GM23338 (cell line): ENCODE results near the gene DRC1. TPM values are rescaled to one million over a fixed set of nuclear protein-coding genes. Genes with fewer than 3 reads are reported as not detected.
A peak's percentile ranks its signal among the peaks of the same experiment; 100 is the strongest.

Experiments
- ATAC-seq: fragments of 200-7000 bp; cut with Tn5 transposase; 3 replicates; pipeline ENCODE4 v1.9.1; 2020
- DNase-seq: peaks from one replicate; pipeline ENCODE4 v3.0.0-alpha.2; 2015; ENCODE audit warnings: low spot score
- H2AFZ ChIP-seq: fragments of 200-600 bp; sonication (generic); 2 replicates; pipeline ENCODE4 v1.8.0; 2016; ENCODE audit warnings: antibody characterized with exemption, mild to moderate bottlenecking, moderate library complexity
- H3F3A ChIP-seq: fragments of 200-600 bp; sonication (generic); replicated peaks from 2 replicates; pipeline ENCODE4 v1.8.0; 2017; ENCODE audit warnings: antibody characterized with exemption, mixed run types, low read depth
- H3K27ac ChIP-seq: fragments of 200-600 bp; sonication (generic); 2 replicates; pipeline ENCODE4 v1.6.1; 2016; ENCODE audit warnings: low read depth
- H3K27me3 ChIP-seq: fragments of 200-600 bp; sonication (generic); 2 replicates; pipeline ENCODE4 v1.8.0; 2016; ENCODE audit warnings: mild to moderate bottlenecking, mixed run types, moderate library complexity; ENCODE audit not compliant: insufficient read depth
- H3K36me3 ChIP-seq: fragments of 200-600 bp; sonication (generic); 2 replicates; pipeline ENCODE4 v1.8.0; 2016; ENCODE audit warnings: mild to moderate bottlenecking; ENCODE audit not compliant: insufficient read depth
- H3K4me1 ChIP-seq: fragments of 200-600 bp; sonication (generic); 2 replicates; pipeline ENCODE4 v1.8.0; 2016; ENCODE audit warnings: mild to moderate bottlenecking, moderate library complexity; ENCODE audit not compliant: insufficient read depth
- H3K4me2 ChIP-seq: fragments of 200-600 bp; sonication (generic); 2 replicates; pipeline ENCODE4 v1.7.1; 2017; ENCODE audit warnings: mixed run types
- H3K4me3 ChIP-seq: fragments of 200-600 bp; sonication (generic); 2 replicates; pipeline ENCODE4 v1.6.1; 2016; ENCODE audit warnings: mixed run types
- H3K79me2 ChIP-seq: fragments of 200-600 bp; sonication (generic); replicated peaks from 2 replicates; pipeline ENCODE4 v1.8.0; 2017; ENCODE audit warnings: mild to moderate bottlenecking; ENCODE audit not compliant: insufficient read depth
- H3K9me2 ChIP-seq: fragments of 200-600 bp; sonication (generic); 2 replicates; pipeline ENCODE4 v1.8.0; 2017; ENCODE audit not compliant: insufficient read depth
- H4K20me1 ChIP-seq: fragments of 200-600 bp; sonication (generic); replicated peaks from 2 replicates; pipeline ENCODE4 v1.8.0; 2017; ENCODE audit warnings: mild to moderate bottlenecking; ENCODE audit not compliant: insufficient read depth
- H3K27ac Mint-ChIP-seq: 2 replicates; pipeline ENCODE4 v1.8.0; 2020; ENCODE audit warnings: inconsistent platforms, mild to moderate bottlenecking, moderate library complexity, mixed read lengths
- H3K27me3 Mint-ChIP-seq: 3 replicates; pipeline ENCODE4 v1.8.0; 2022; ENCODE audit warnings: low read depth, mild to moderate bottlenecking, moderate library complexity, mixed read lengths, inconsistent platforms; ENCODE audit not compliant: insufficient read depth, poor library complexity
- H3K36me3 Mint-ChIP-seq: 3 replicates; pipeline ENCODE4 v1.8.0; 2021; ENCODE audit warnings: low read depth, mild to moderate bottlenecking, inconsistent platforms, moderate library complexity, mixed read lengths
- H3K4me1 Mint-ChIP-seq: 3 replicates; pipeline ENCODE4 v1.8.0; 2020; ENCODE audit warnings: mild to moderate bottlenecking, inconsistent platforms, mixed read lengths
- H3K4me3 Mint-ChIP-seq: 3 replicates; pipeline ENCODE4 v1.8.0; 2021; ENCODE audit warnings: moderate library complexity, mild to moderate bottlenecking, inconsistent platforms, mixed read lengths
- H3K9me3 Mint-ChIP-seq: 3 replicates; pipeline ENCODE4 v1.8.0; 2020; ENCODE audit warnings: moderate library complexity, mild to moderate bottlenecking, inconsistent platforms, mixed read lengths
- CTCF ChIP-seq, 2 experiments: fragments of 200-600 bp in 1 of 2; sonication (generic) in 1 of 2; conservative IDR thresholded peaks; 2 replicates each; pipeline versions ENCODE4 v1.5.1 to v1.6.1; 2016 to 2017; ENCODE audit warnings: antibody characterized with exemption in 2 of 2, low read depth in 2 of 2, mild to moderate bottlenecking in 2 of 2, moderate library complexity in 1 of 2
- ETS1 ChIP-seq: IDR thresholded peaks from 2 replicates; pipeline ENCODE4 v1.6.1; 2016; ENCODE audit warnings: antibody characterized with exemption
- NANOG ChIP-seq: IDR thresholded peaks from 2 replicates; pipeline ENCODE4 v1.6.1; 2016; ENCODE audit warnings: antibody characterized with exemption, borderline replicate concordance
- ZNF331 ChIP-seq: fragments of 250-450 bp; sonication (Bioruptor Pico); IDR thresholded peaks from 2 replicates; pipeline ENCODE4 v1.5.0; 2020; ENCODE audit warnings: low read depth, mild to moderate bottlenecking, moderate library complexity
- ZNF462 ChIP-seq: fragments of 250-450 bp; sonication (Bioruptor Pico); IDR thresholded peaks from 2 replicates; pipeline ENCODE4 v1.5.0; 2020; ENCODE audit warnings: mild to moderate bottlenecking, moderate library complexity
- polyA plus RNA-seq: library from polyadenylated mRNA; unstranded; fragments of >200 nt; fragmentation: Nextera tagmentation; extraction: Ambion mirVana; gene quantifications from 2 replicates; pipeline ENCODE4 v1.2.1, GENCODE V29; 2016
- total RNA-seq: library from RNA; depleted of rRNA; stranded (reverse); fragments of >200 nt; shearing (Covaris generic); gene quantifications from 2 replicates; pipeline ENCODE4 v1.2.3, GENCODE V29; 2014

The DRC1 gene
- total and polyA plus RNA-seq, 2 experiments from 2014 or later, result 0.45 TPM; not detected in 1

- no peaks in the 10 kb centered on the region for H3K79me2 ChIP-seq
- H3F3A ChIP-seq, result no peaks in the 10 kb centered on the region
- H3K36me3 ChIP-seq, result no peaks in the 10 kb centered on the region
- no peak overlapping the region for H3K27ac ChIP-seq
- ATAC-seq (peak; percentile 5), DNase-seq (peak; percentile 36)
- no peak overlapping the region for H3K4me2 ChIP-seq
- no peaks in the 10 kb centered on the region for H4K20me1 ChIP-seq
- peak overlapping the region; percentile 47; the same call in 1 of the 2 replicates for H3K27ac Mint-ChIP-seq
- H3K4me3 ChIP-seq, result no peak overlapping the region
- TF ChIP-seq NANOG (no peak), CTCF (conservative IDR thresholded peaks at IDR 0.05; ENCODE audit: low read depth in 2 of 2) (peak; percentile 30 to 45)
- H3K4me3 Mint-ChIP-seq, result no peak overlapping the region
- H2AFZ ChIP-seq, result no peak overlapping the region
- H3K4me1 Mint-ChIP-seq, result peaks cover 19% of the 10 kb centered on the region
- no peaks in the 10 kb centered on the region for H3K27me3 ChIP-seq
- no peaks in the 10 kb centered on the region for H3K36me3 Mint-ChIP-seq
- H3K9me2 ChIP-seq, result no peaks in the 10 kb centered on the region
- H3K4me1 ChIP-seq, result no peaks in the 10 kb centered on the region
- peaks cover 16% of the 10 kb centered on the region for H3K27me3 Mint-ChIP-seq
- no peaks in the 10 kb centered on the region for H3K9me3 Mint-ChIP-seq
Observed at GRCh38 chr2:26459991-26460612, 58.4 kb downstream of the DRC1 start.

GRCh38 chr2:26460613-26461031 lies 58.9 kb downstream of the DRC1 start:
- no peak for DNase-seq
- Histone ChIP-seq H2AFZ (no peak overlapping the region), H3K36me3 (no peaks in the 10 kb centered on the region), H3K4me3 (no peak overlapping the region), H3K4me1 (no peaks in the 10 kb centered on the region), H3F3A (no peaks in the 10 kb centered on the region), H3K27ac (no peak overlapping the region), H3K79me2 (no peaks in the 10 kb centered on the region), H3K4me2 (no peak overlapping the region), H3K27me3 (no peaks in the 10 kb centered on the region), H3K9me2 (no peaks in the 10 kb centered on the region), H4K20me1 (no peaks in the 10 kb centered on the region)
- no peak overlapping the region for H3K4me3 Mint-ChIP-seq
- H3K27me3 Mint-ChIP-seq, result peaks cover 16% of the 10 kb centered on the region
- no peaks in the 10 kb centered on the region; the same call in 2 of the 3 replicates for H3K9me3 Mint-ChIP-seq
- H3K4me1 Mint-ChIP-seq, result peaks cover 19% of the 10 kb centered on the region
- H3K27ac Mint-ChIP-seq, result peak overlapping the region; percentile 47; the same call in 1 of the 2 replicates
- no peaks in the 10 kb centered on the region for H3K36me3 Mint-ChIP-seq
- no peak for ATAC-seq
- no peak for TF ChIP-seq CTCF (conservative IDR thresholded peaks at IDR 0.05; ENCODE audit: low read depth in 2 of 2)
- TF ChIP-seq ZNF462 (CRISPR knock-in tag), result no peak
- TF ChIP-seq ETS1, result no peak
- TF ChIP-seq ZNF331 (CRISPR knock-in tag), result no peak
